GM18868 (cell line): ENCODE data around the gene GNAQ.

Experiments used
- ATAC-seq: cut with Tn5 transposase; IDR thresholded peaks from one replicate; pipeline ENCODE4 v1.9.1; 2021; ENCODE audit warnings: mild to moderate bottlenecking, moderate library complexity; ENCODE audit not compliant: unreplicated experiment

GNAQ gene

DNA sequence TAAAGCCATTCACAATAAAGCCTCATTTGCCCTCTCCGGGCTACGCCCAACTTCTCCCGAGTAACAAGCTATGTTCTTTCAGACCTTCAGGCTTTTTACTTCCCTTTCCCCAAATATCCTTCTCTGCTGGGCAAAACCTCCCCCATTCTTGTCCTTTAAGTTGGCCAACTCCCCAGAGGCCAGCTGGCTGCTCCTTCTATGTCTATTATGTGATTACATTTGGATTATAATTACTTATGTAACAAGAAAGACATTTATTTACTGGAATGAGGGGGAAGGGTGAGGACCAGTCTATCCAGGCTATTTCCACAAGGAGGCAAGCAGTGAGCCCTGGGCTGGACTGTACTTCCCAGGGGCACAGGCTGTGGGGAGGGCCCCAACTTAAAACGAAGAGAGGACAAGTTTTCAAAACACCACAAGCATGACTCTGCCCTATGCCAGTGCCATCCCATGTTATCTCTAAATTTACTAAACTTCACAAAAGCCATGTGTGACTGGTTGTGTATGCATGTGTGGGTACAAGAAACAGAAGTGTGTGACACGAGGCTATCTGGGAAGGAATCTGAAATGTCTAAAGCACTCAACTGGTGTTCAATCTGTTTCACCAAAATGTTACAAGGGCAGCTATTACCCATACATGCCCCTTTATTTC lies 84.5 kb downstream of the GNAQ start:
- ATAC-seq = no peak

- no peak for ATAC-seq
Observed at GRCh38 chr9:77946296-77946695, 85.3 kb downstream of the GNAQ start.

DNA sequence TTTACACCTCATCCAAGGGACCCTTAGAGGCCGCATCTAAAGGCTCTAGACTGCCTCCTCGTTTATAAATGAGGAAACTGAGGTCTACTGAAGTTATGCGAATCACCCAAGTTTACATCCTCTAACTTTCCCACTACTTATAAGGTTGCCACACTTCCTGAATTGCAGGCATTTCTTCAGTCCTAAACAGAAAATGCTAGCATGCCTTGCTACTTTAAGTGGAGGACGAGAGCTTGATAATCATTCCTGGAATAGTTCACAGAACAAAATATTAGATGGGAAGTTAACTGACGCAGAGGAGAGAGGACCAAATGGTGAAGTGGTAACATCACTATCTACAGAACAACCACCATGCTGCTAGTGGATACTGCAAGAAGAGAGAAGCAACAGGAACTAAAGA lies 85.8 kb downstream of the GNAQ start:
- no peak for ATAC-seq

- ATAC-seq = no peak
Observed at GRCh38 chr9:77944556-77945243, 86.9 kb downstream of the GNAQ start.

DNA sequence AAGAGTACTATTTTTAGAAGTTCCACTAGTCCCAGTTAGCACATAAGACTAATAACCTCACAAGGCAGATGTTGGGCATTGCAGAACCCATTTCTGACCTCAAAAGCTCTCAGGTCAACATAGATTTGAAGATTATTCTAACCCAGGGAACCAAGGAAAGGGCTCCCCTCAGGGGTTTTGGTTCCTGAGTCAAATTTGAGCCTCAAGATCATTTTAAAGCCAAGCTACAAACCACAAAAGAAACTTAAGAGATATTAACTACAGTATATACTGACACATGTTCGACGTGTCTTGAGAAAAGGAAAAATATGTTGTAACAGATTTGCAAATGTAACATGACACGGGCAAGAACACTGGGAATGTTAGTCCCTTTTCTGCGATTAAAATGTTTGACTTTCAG lies 88.6 kb downstream of the GNAQ start:
- no peak for ATAC-seq

DNA sequence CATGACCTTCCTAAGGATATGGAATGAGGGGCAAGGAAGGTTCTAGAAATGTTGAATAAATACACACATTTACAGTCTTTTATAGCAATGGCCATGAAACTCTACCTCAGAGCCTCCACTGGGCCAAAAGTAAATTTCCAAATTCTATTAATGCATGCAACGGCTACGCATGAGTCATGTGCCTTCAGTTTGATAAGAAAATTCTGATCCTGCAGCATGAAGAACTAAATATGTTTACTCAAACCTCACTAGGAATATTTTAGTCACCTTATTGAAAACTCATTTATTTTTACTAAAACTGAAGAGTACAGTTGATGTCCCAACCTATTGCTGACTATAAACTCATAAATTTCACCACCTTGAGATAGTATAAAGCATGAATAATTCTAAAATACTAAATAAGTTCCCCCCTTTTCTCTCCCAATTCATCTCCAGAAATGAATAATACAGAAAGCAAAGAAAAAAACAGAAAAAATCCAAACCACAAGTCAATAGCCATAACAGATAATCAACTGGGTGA lies 92.4 kb downstream of the GNAQ start:
- no peak for ATAC-seq

DNA sequence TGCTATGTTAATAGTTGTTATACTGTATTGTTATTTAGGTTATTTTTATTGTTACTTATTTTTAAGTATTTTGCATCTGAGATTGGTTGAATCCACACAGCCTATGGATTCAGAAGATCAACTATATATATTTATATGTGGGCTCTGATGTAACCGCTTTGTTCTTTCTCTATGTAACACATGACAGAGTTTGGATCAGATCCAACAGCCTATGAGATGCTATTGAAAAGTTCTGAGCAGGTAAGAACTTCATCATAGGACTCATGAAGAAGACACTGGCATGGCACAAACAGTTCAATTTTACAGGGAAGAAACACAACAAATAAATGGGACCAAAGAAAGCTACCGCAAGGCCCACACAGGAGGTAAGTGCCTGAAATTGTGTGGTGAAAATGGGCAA lies 93.4 kb downstream of the GNAQ start:
- ATAC-seq = no peak

DNA sequence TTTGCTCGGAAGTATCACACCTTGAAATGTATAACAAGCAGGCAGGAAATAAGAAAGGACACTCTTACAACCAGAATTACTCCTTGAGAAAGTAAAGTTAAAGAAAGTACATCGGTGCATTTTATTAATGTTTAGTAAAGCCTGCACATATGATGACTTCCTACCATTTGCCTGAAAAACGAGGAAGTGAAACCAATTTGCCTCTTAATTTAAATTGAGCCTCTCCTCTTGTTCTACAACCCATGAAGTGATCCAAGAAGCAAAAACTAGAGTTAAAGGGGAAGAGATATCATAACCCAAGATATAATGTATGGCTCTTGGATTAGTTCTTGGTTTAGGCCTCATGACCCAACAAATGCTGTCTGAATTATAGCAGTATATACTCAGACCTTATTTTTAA lies 95.6 kb downstream of the GNAQ start:
- ATAC-seq = no peak

GRCh38 chr9:77935211-77935610 lies 96.4 kb downstream of the GNAQ start:
- ATAC-seq = no peak

DNA sequence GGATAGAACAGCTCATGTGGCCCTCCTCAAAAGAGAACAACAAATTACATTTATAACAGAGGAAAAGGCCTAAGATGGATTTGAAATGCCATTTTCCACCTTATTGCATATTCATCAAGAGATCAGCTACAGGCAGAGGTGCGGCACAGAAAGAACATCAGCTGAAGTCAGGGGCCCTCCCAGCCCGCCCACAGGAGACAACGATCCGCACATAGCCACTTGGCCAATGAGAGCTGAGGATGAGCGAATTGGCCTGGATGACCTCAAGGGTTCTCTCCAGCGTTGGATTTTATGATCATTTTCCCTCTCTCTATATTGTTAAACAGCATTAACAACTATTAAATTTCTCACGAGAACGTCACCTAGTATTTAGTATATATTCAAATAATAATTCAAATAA lies 97.6 kb downstream of the GNAQ start:
- no peak for ATAC-seq

- ATAC-seq = no peak
Observed at GRCh38 chr9:77933019-77933418, 98.6 kb downstream of the GNAQ start.

DNA sequence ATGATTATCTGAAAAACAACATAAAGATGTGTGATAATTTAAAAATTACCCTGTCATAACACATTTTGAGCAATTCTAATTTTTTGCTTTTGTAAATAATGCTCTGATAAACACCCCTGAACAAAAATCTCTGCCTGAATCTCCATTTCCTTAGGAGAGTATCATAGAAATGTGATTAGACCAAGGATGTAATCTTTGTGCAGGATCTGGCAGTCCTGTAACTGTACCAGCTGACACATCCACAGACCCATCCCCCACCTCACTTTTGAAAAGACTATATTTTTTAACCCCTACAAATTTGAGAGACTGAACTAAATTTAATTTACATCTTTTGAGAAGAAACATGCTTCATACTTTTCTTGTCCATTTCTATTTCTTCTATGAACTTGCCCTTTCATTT lies 101.7 kb downstream of the GNAQ start:
- no peak for ATAC-seq

DNA sequence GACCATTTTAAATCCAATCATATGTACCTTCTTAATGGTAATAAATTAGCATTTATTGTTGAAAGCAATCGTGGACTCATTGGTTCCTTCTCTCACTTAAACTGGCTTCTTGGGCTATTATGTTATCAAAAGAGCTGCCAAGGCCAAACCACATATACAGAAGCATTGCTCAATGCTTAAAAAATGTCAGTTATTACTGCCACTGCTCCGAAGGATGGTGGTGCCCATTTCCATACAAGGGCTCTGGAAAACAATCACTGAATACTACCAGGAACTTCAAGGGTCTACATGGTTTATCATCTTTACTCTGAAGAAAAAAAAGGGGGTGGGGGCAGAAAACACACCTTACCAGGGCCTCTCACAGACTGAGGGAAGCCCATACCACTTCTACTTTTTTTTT lies 104.3 kb downstream of the GNAQ start:
- no peak for ATAC-seq

GRCh38 chr9:77926371-77926878 lies 105.2 kb downstream of the GNAQ start:
- no peak for ATAC-seq

GRCh38 chr9:77922591-77922990 lies 109.0 kb downstream of the GNAQ start:
- ATAC-seq = no peak

GRCh38 chr9:77917800-77918199 lies 113.8 kb downstream of the GNAQ start:
- no peak for ATAC-seq

- no peak for ATAC-seq
Observed at GRCh38 chr9:77916820-77917219, 114.8 kb downstream of the GNAQ start.

DNA sequence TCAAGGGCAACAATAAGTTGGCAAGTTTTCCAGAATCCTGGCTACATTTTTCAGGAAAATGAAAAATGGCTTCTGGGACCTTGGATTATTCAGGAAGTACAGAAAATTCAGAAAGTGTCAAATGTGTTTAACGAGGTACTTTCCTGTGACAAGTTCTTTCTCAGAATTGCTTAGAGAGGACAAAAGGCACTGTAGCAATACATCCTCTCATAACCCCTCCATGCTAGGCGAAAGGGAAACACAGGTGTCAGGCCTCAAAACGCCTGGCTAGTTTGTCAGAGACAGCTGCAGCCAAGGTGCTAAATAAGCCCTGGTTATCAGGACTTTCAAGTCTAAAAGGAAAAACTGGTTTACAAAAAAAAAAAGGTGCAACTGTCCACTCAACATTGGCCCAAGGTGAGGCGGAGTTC lies 115.2 kb downstream of the GNAQ start:
- peak; percentile 95 for ATAC-seq

DNA sequence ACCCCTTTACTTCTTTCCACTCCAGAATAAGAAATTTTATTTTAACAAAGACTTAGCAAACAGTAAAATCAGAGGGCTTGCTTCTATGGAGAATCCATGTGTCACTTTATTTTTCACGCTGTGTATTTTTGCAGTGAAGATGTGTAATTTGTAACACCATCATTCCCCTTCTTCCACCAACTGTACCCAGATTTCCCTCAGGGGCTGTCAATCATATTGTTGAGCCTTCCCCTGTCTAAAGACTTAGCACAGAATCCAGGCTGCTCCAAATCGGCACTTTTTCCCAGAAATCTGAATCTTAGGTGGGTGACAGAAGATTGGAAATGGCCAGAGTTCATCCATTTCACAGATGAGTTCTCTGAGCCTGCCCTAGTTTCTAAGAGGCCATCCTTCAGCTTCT lies 115.9 kb downstream of the GNAQ start:
- no peak for ATAC-seq

- no peak for ATAC-seq
Observed at GRCh38 chr9:77912895-77913693, 118.5 kb downstream of the GNAQ start.

DNA sequence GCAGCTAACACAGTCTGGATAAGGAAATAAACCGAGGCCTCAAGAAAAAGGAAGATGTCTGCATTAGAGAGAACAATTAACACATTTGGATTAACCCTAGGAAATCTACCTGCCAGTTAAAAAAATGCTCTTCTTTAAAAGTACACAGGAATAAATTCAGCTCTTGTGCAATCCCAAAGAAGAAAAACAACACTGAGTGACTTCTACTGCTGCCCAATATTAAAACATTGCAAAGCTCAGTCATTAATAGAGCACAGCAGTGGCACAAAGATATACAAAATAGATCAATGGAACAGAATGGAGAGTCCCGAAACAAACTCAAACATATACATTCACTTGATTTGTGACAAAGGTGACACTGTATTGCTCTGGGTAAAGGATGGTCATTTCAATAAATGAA lies 119.7 kb downstream of the GNAQ start:
- ATAC-seq = no peak

GRCh38 chr9:77910194-77910621 lies 121.4 kb downstream of the GNAQ start:
- no peak for ATAC-seq
